NCI-H2081 (cell line): ENCODE data around the gene CLEC20A.
A peak's percentile ranks its signal among the peaks of the same experiment; 100 is the strongest.

Experiments used
- DNase-seq, 2 experiments: peaks; one replicate each; lab custom pipeline; 2025; lab: John Stamatoyannopoulos, UW

CLEC20A gene

DNA sequence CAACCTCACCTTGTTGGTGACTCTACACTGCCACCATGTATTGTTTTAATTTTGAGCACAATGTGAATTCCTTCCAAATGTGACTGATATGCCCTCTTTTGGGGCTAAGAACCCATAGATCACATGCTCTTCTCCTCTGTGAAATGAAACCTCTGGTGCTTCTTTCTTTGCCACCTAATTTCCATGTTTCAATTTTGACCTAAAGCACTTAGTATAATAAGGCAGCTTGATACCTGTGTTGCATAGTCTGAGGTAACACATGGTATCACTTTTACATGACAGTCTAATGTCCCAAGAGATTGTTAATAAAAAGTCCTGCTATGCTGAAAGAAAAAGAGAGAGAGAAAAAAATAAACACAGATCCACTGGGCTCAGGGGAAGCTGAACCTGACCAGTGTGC, 24.2 kb downstream of the CLEC20A start:
- DNase-seq, result no peak

DNA sequence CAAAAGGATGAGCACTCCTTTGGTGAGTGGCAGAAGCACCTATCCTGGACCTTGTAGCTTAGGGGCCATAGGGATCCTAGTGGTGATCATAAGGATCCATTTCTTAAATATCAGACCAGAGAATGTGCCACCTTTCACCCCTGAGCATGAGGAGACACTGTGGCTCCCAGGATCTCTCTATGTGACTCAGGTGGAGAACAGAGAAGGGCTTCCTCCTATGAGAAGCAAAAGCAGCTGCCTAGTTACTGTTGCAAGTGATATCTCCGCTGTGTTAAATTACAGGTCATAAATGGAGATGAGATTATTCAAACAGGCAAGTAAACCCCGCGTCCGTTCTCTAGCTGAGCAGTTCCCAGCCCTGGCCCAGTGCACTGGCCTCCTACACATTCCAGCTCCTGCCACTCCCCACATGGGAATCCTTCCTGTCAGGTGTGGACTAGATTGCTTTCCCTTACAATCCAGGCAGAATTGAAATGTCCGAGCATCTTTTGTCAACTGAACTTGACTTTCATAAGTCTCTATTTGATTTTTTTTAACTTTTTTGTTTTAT, 26.3 kb downstream of the CLEC20A start:
- peak; percentile 5 to 63 for DNase-seq

DNA sequence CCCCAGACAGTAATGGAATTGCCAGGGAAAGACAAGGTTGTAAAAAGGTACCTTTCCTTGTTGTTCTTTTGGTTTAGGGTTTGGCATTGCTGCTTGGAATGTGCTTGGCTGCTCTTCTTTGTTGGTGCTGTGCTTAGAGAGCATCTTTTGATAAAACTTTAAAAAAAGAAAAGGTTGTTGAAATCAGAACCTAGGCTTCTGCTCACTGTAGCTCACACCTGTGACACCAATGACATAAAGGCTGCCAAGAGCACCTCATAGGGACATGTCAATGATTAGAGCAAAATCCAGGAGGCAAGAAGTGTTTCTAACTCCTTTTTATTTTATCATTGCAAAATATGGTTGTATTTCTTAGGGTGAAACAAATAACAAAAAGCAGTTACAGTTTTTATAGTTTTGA, 28.9 kb downstream of the CLEC20A start:
- no peak for DNase-seq

DNA sequence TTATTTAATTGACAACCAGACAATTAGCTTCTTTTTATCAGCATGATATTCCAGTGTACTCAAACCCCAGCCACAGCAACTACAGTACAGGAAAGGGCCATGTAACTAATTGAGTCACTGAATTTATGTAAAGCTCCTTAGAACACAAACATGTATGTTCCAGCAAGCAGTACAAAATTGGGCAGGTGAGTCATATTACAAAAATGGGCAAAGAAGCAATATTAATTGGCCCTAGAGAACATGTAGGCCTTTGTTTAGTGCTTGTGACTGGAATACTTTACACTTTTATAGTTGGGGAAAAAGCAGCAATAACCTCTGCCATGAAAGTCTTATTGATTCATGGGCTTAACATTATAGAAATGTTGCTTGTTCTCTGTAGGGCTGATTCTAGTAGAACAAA, 31.8 kb downstream of the CLEC20A start:
- DNase-seq, result no peak

DNA sequence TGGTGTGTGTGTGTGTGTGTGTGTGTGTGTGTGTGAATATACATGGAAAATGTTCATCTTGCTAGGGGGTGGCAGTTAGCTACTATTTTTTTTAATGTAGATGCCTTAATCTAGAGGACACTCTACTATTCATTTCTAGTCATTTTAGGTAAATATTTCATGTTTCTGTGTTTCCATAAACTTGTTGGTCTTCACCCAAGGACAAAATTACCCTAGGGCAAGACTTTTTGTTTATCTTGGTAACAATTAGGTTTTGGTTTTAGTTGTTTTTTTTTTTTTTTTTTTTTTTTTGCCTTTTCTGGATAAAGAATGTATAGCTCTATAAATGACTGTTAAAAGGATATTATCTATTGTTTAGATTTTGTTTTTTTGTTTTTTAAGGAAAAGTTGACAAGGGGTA, 32.2 kb downstream of the CLEC20A start:
- no peak for DNase-seq

DNA sequence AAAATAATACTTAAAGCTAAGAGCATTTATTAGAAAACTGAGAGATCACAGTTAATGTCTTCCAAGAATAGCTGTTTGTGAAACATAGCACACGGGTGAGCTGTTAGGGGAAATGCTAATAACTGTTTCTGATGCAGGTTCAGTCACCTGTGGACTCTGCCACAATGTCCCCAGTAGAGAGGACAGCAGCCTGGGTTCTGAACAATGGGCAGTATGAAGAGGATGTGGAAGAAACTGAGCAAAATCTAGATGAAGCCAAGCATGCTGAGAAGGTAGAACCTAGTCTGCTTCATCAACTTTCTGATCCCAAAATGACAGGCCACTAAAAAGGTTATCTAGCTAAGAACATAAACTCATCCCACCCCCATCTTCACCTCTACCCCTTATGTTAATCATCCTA, 32.6 kb downstream of the CLEC20A start:
- no peak for DNase-seq

DNA sequence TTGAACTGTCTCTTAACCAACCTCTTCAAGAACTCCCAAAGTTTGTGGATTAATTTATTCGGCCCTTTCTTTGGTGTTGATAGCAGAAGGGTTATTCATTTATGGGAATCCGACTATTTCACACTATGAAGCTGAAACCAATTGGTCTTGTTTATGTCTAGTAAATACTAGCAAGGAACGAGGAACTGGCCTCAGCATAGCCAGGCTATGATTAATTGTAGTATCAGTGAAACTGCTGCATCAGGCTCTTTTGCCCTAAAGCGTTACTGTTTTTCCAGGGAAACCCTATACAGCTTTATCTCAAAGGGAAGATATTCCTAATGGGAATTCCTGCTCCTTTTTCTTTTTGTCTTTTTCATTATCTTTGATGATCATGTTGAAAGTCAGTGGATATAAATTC, 35.1 kb downstream of the CLEC20A start:
- no peak for DNase-seq

DNA sequence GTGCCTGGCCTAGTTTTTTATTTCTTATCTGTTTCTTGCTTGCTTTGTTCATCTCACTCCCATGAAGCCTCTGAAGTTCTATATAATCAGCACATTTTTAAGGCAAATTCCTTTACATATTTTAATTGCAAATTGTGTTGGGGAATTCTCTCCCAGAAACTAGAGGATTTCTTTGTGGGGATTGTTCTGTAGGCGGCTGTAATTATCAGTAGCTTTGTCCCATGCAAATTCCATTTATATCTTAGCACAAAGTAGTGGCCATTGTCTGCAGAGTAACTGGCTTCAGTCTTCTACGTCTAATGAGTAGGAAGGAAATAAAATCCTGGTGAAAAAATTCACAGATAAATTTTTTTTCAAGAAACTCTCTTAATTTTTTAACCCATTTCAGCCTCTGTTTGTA, 35.7 kb downstream of the CLEC20A start:
- no peak for DNase-seq

DNA sequence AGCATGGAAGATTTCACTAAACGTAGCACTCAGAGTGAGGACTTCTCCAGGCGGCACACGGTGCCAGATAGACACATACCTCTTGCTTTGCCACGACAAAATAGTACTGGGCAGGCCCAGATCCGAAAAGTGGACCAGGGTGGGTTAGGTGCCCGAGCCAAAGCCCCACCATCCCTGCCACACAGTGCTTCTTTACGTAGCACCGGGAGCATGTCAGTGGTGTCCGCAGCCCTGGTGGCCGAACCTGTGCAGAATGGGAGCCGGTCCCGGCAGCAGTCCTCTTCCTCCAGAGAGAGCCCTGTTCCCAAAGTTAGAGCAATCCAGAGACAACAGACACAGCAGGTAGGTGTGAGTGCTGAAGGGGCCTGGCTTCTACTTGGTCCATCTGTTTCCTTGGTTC, 38.6 kb downstream of the CLEC20A start:
- no peak for DNase-seq

DNA sequence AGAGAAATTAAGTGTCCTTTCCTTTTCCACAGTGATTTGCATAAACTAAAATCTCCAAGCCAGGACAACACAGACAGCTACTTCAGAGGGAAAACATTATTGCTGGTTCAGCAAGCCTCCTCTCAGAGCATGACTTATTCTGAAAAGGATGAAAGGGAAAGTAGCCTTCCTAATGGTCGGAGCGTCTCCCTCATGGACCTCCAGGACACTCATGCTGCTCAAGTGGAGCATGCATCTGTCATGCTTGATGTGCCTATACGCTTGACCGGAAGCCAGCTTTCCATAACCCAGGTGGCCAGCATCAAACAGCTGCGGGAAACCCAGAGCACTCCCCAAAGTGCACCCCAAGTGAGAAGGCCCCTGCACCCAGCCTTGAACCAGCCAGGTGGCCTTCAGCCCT, 39.1 kb downstream of the CLEC20A start:
- DNase-seq, result no peak

DNA sequence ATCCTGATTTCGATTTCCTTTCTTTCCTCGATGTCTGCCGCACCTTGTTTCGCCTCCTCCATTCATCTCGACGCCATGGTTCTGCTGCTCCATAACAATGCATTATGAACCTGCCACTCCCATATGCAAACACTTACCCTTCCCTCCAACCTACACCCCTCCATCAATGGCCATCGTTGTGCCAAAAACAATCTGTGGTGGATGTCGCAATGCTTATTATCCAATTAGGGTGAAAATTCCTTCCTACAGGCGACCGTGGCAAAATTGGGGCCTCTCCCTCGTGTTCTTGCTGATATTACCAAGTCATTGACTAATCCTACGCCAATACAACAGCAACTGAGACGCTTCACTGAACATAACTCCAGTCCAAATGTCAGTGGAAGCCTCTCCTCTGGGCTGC, 40.3 kb downstream of the CLEC20A start:
- DNase-seq, result no peak

DNA sequence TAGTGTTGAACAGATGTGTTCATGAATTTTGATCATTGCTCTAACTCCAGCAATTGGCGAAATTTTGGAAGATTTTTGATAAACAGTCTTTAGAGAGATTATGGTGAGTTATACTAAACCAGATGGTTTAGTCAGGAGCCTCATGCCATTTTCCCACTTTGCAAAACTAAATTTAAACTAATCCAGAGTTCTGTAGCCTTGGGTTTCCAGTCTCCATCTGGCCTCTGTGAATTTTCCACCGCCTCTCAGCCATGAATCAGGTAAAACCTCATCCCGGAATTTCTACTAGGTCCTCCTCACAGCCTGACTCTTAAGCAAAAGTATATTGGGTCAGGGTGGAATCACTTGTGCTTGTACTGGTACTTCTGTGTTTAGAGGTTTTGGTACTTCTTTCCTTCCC, 44.8 kb downstream of the CLEC20A start:
- no peak for DNase-seq

DNA sequence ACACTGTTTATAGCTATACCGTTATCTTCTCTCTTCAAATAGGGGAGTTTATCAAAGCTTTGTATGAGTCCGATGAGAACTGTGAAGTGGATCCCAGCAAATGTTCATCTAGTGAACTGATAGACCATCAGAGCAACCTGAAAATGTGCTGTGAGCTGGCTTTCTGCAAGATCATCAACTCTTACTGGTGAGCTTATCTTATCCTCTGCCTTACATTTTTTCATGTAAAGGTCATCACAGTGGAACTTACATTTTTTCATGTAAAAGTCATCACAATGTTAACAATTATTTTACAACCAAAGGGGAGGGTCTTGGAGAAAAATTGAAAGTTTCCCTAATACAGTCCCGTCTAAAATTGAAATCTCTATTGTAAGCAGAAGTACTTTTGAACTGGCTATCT, 45.2 kb downstream of the CLEC20A start:
- DNase-seq, result no peak

DNA sequence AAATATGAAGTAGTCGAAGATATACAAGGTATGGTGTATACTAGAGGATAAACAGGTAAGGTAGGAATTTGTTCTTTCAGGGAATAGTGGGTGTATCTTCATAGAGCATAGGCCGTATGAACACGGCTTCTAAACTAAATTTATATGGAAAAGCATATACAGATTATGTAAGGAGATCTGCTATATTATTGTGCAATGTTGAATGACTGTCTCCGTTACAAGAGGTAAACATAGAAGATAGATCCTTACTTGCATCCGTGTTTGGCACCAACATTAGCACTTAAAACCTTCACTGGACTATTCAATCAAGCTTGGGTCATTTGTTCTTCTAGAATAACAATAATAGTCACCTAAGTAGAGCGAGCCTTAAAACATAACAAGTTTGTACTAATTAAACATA, 45.9 kb downstream of the CLEC20A start:
- no peak for DNase-seq

DNA sequence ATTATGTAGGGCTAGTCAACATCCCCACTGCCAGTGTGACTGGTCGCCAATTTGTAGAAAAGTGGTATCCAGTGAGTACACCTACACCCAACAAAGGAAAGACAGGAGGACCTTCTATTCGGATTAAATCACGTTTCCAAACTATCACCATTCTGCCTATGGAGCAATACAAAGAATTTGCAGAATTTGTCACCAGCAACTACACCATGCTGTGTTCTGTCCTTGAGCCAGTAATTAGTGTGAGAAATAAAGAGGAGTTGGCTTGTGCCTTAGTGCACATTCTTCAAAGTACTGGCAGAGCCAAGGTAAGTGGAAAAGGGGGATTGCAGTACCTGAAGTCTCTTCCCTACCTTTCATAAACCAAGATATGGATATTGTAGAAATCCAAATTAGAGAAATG, 53.8 kb downstream of the CLEC20A start:
- no peak for DNase-seq

DNA sequence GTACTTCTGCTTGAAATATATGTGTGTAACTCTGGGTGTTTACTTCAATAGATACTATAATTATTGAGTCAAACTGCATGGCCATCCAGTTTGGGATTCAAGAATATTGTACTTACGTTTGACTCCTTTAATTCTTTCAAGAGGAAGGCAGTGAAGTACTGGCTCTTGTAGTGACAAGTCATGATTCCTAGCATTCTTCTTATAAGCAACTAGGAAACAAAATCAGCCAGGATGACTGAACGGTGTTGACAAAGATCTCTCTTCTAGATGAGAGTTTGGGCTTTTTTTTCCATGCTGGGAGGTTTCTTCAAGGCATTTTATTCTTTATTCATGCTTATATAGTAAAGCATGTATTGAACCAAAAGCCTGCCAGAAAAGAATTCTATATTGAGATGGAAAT, 58.3 kb downstream of the CLEC20A start:
- DNase-seq, result no peak

DNA sequence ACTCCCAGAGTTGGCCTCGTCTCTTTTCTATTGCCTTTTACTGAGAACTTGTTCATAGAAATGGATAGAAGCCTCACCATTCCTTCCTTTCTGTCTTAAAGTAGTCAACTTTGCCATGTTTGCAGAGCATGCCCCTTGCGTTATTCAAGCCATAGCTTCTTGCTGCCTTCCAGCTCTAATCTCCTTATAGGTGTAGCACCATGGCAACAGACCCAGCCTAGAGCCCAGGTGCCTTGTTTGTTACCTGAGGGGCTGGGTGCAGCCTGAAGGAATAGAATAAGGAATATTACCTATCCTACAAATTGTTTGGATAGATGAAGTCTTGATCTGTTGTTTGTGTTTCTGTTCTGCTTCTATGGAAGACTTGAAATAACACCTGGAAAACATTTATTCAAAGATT, 59.9 kb downstream of the CLEC20A start:
- DNase-seq, result no peak

DNA sequence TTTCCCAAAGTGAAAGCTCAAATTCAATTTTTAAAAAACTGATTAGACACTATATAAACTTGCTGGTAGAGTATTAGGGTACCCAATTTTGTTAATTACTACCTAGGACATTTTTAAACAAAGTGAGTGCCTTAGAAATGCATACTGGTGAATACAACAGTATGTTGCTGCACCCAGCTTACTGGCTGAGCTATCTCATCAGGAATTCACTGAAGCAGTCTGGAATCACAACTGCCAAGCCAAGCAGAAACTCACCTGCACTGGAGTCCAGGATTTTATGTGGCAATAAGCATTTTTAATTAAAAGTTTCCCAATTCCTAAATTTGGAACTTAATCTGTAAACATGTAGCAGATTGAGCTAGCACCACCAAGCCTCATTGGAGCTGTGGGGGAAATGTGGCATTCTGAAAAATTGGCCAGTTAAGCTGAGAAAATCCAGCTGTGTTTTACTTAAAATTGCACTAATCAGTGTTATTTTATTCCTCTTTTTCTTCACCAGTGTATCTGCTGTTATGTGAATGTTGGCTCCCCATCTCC, 61.8 kb downstream of the CLEC20A start:
- DNase-seq, result no peak

DNA sequence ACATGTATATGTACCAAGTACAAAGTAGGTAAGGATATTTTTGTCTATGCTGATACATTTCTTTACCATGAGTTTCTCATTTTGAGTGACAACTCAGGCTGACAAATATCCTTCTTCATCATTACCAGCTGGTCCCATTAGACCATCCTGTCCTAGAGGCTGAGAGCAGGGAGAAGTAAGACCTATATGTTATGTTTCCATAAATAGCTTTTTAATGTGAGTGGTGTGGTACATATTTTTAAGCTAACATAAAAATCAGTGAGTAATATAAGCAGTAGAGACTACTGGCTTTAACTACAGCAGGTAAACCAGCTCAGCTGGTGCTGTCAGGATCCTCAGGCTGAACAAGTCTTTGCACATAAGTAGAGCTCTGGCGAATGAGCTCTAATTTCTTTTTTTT, 62.4 kb downstream of the CLEC20A start:
- DNase-seq, result no peak
